Measurements from ENCODE around the gene PLXND1. TPM values are rescaled to one million over a fixed set of nuclear protein-coding genes. Genes with fewer than 3 reads are reported as not detected.
"Not testable (repeated sequence)": the region's sequence is repeated elsewhere in the genome, so short reads cannot be mapped to it uniquely, and the experiment has no call there.

PLXND1 gene
- total RNA-seq, 1 donor from 2014 or later = 29.5 TPM

DNA sequence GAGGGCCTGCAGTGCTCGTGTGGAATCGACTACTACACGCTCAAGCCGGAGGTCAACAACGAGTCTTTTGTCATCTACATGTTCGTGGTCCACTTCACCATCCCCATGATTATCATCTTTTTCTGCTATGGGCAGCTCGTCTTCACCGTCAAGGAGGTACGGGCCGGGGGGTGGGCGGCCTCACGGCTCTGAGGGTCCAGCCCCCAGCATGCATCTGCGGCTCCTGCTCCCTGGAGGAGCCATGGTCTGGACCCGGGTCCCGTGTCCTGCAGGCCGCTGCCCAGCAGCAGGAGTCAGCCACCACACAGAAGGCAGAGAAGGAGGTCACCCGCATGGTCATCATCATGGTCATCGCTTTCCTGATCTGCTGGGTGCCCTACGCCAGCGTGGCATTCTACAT, 74.2 kb downstream of the PLXND1 start:
- no peak for DNase-seq (ENCODE audit: low spot score)
- ATAC-seq = no peak

DNA sequence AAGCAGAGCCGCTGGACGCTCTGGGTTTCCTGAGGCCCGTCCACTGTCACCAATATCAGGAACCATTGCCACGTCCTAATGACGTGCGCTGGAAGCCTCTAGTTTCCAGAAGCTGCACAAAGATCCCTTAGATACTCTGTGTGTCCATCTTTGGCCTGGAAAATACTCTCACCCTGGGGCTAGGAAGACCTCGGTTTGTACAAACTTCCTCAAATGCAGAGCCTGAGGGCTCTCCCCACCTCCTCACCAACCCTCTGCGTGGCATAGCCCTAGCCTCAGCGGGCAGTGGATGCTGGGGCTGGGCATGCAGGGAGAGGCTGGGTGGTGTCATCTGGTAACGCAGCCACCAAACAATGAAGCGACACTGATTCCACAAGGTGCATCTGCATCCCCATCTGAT, 74.8 kb downstream of the PLXND1 start:
- ATAC-seq (no peak), DNase-seq (ENCODE audit: low spot score) (no peak)

DNA sequence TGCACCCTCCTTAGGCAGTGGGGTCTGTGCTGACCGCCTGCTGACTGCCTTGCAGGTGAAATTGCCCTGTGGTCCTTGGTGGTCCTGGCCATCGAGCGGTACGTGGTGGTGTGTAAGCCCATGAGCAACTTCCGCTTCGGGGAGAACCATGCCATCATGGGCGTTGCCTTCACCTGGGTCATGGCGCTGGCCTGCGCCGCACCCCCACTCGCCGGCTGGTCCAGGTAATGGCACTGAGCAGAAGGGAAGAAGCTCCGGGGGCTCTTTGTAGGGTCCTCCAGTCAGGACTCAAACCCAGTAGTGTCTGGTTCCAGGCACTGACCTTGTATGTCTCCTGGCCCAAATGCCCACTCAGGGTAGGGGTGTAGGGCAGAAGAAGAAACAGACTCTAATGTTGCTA, 75.7 kb downstream of the PLXND1 start:
- ATAC-seq (no peak), DNase-seq (ENCODE audit: low spot score) (no peak)

DNA sequence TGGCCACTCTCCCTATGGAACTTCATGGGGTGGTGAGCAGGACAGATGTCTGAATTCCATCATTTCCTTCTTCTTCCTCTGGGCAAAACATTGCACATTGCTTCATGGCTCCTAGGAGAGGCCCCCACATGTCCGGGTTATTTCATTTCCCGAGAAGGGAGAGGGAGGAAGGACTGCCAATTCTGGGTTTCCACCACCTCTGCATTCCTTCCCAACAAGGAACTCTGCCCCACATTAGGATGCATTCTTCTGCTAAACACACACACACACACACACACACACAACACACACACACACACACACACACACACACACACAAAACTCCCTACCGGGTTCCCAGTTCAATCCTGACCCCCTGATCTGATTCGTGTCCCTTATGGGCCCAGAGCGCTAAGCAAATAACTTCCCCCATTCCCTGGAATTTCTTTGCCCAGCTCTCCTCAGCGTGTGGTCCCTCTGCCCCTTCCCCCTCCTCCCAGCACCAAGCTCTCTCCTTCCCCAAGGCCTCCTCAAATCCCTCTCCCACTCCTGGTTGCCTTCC, 76.2 kb downstream of the PLXND1 start:
- ATAC-seq = no peak
- DNase-seq (ENCODE audit: low spot score) = no peak

DNA sequence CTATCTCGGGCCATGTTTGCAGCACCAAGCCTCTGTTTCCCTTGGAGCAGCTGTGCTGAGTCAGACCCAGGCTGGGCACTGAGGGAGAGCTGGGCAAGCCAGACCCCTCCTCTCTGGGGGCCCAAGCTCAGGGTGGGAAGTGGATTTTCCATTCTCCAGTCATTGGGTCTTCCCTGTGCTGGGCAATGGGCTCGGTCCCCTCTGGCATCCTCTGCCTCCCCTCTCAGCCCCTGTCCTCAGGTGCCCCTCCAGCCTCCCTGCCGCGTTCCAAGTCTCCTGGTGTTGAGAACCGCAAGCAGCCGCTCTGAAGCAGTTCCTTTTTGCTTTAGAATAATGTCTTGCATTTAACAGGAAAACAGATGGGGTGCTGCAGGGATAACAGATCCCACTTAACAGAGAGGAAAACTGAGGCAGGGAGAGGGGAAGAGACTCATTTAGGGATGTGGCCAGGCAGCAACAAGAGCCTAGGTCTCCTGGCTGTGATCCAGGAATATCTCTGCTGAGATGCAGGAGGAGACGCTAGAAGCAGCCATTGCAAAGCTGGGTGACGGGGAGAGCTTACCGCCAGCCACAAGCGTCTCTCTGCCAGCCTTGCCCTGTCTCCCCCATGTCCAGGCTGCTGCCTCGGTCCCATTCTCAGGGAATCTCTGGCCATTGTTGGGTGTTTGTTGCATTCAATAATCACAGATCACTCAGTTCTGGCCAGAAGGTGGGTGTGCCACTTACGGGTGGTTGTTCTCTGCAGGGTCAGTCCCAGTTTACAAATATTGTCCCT, 76.9 kb downstream of the PLXND1 start:
- no peak for ATAC-seq

DNA sequence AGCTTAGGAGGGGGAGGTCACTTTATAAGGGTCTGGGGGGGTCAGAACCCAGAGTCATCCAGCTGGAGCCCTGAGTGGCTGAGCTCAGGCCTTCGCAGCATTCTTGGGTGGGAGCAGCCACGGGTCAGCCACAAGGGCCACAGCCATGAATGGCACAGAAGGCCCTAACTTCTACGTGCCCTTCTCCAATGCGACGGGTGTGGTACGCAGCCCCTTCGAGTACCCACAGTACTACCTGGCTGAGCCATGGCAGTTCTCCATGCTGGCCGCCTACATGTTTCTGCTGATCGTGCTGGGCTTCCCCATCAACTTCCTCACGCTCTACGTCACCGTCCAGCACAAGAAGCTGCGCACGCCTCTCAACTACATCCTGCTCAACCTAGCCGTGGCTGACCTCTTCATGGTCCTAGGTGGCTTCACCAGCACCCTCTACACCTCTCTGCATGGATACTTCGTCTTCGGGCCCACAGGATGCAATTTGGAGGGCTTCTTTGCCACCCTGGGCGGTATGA, 77.8 kb downstream of the PLXND1 start, which contains the start of gene RHO:
Gene RHO (plus strand): TSS at position 51 of the 512 bp plus-strand sequence. CDS start 95 bp downstream, at position 146.
- ATAC-seq = no peak
- no peak for DNase-seq (ENCODE audit: low spot score)

More for the DNA sequence above, 76.9 kb downstream of the PLXND1 start:
- DNase-seq (ENCODE audit: low spot score) = no peak

DNA sequence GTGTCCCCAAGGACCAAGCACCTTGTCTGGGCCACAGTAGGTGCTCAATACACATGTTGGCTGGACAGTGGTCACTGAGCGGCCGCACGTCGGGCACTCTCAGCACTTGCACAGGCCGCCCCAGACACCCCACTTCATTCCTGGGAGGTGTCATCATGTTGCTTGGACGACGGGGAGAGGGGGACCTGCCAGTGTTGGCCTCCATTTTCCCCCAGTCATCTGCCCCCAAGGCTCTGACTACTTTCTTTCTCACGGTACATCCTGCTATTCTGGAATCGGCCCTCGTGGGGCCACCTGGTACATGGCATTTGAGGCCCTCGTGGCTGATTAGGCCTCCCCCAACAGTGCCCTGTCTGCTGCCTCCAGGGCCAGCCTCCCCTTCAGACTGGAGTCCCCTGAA, 79.2 kb downstream of the PLXND1 start:
- DNase-seq (ENCODE audit: low spot score) = no peak
- no peak for ATAC-seq

DNA sequence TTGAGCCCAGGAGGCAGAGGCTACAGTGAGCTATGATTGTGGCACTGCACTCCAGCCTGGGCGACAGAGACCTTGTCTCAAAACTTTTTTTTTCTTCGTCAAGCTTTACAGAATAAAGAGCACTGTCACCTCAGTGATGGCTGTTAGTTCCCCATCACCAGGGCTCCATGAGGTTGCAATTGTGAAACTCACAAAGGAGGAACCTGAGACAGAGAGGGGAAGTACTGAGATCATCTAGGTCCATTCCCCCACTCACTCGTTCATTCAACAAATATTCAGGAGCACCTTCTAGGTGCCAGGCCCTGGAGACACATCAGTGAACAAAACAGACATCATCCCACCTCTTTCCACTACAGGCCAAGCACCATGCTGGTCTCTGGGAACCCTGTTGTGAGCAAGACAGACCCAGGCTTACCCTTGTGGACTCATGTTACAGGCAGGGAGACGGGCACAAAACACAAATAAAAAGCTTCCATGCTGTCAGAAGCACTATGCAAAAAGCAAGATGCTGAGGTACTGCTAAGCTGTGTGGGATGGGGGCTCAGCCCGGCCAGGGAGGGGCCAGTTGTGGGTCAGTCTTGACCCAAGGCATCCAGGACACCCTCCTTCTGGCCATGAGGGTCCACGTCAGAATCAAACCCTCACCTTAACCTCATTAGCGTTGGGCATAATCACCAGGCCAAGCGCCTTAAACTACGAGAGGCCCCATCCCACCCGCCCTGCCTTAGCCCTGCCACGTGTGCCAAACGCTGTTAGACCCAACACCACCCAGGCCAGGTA, 80.2 kb downstream of the PLXND1 start:
- DNase-seq (ENCODE audit: low spot score) (no peak), ATAC-seq (peak; percentile 43)

DNA sequence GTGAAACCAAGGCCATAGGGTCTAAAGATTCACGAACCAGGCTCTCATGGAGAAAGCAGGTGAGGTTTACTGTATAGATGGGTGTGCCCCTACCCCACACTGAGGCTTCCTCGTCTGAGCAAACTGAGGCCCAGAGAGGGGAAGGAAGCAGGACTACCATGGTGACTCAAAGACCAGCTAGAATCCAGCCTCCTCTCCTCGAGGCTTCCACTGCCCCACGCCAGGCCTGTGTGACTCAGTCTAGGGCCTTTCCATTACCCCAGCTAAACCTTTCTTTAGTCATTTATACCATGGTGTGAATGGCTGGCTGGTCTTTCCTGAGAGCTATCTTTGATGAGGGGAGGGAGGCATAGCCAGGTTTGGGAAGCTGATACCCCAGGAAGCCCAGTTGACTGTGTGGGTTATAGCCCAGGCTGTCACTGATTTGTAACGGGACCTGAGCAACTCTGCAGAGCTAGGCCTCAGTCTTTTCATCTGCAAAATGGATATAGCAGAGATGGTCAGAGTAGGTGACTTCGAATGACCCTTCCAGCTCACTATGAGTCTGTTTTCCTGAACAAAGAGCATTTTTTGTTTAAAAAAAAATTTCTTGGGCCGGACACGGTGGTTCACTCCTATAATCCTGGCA, 81.0 kb downstream of the PLXND1 start:
- ATAC-seq (no peak), DNase-seq (ENCODE audit: low spot score) (no peak)

DNA sequence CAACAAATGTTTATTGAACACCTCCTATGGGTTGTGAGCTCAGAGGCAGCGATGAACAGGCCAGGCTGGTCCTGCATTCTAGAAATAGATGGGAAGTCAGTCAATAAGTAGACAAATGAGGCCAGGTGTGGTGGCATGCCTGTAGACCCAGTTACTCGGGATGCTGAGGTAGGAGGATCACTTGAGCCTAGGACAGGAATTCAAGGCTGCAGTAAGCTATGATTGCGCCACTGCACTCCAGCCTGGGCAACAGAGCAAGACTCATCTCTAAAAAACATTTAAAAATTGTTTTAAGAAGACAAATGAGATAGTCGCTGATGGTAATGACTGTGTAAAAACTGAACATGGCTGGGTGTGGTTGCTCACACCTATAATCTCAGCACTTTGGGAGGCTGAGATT, 82.4 kb downstream of the PLXND1 start:
- no peak for ATAC-seq

DNA sequence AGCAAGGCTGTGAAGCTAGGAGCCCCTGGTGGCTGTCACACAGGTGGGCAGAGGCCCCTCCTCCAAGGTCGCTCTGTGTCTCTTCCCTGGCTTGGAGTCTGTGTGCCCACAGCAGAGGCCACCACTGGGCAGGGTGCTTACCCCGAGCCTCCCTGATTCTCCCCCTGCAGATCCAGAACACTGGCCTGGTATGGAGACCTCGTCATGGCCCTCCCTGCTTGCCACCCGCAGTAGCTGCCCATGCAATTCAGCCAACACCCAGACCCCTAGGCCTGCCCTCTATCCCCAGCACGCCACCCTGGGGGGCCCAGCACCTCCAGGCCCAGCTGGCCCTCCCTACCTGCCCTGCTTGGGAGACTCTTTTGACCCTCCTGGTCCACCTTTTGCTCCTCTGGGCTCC, 83.5 kb downstream of the PLXND1 start:
- no peak for ATAC-seq
- no peak for DNase-seq (ENCODE audit: low spot score)

More for the DNA sequence above, 82.4 kb downstream of the PLXND1 start:
- no peak for DNase-seq (ENCODE audit: low spot score)

DNA sequence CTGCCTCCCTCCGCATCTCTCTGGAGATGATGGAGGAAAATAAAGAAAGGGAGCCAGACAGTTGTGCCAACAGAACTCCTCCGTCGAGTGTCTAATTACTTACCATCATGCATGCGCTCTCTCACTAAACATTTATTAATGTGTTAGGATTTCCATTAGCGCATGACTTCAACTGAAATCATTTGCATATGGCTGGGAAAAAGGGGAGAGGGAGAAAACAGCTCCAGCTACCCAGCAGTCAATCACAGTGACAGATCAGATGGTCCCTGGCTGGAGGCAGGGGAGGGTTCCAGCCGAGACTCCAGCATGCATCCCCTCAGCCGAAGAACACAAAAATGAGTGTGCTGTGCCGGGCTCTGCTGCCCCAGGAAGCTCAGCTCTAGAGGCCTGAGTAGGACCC, 84.9 kb downstream of the PLXND1 start:
- DNase-seq (ENCODE audit: low spot score) = no peak
- ATAC-seq = no peak

DNA sequence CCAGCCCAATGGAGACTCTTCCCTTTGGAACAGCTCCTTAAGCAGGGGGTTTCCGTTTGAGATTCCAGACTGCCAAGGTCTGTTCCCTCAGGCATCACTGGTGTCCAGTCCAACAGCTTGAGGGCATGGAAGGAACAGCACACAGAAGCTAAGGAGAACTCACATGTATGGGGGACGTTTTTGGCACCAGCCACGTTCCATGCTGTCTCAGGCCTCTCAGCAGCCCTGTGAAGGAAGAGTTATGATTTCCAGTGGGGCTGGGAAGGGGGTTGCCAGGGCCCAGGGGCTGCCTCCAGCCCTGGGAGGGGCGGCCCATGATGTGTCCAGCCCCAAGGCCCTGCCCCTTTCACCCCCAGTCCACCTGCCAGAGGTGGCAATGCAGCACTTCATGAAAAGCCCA, 85.5 kb downstream of the PLXND1 start:
- ATAC-seq = no peak
- no peak for DNase-seq (ENCODE audit: low spot score)

DNA sequence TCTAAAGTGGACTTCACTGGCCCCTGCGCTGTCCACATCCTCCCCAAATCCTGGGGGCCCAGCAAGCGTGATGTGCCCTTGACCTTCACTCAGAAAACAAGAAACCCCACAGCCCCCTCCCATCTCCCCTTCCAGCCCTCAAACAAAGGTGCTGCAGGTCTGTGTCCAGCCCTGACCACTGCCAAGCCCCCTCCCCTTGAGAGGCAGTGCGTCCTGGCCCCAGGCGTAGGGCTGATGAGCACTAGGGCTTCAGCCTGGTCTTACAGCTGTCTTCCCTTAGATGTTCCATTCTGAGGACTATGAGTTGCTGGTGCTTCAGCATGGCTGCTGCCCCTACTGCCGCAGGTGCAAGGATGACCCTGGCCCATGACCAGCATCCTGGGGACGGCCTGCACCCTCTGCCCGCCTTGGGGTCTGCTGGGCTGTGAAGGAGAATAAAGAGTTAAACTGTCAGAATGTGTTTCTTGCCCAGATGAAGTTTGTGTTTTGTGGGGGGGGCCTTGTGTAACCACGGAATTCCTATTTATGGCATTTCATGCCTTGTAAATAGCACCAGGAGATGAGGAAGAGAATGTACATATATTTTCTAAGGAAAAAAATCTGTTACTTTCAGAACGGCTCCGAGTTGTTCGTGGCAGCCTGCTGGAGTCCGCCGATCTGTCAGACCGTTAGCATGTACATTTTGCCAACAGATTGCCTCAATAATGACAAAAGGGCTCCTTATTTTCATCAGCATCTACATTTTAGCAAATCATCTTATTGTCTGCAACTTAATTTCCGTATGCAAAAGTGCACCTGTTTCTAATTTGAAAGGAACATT, 86.4 kb downstream of the PLXND1 start:
- no peak for DNase-seq (ENCODE audit: low spot score)

DNA sequence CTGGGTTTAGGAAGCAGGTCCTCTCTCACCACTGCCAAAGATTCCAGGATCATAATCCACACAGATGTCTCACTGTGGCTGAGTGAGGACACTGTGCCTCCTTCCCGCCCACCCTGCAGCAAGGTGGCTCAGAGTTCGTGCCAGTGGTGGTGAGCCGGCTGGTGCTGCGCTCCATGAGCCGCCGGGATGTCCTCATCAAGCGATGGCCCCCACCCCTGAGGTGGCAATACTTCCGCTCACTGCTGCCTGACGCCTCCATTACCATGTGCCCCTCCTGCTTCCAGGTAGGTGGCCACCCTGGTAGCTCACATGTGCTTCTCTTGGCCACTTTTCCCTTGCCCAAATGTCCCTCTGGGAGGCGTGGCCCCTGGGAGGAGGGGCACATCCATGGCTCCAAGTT, 87.0 kb downstream of the PLXND1 start:
- DNase-seq (ENCODE audit: low spot score) (no peak), ATAC-seq (no peak)

More for the DNA sequence above, 86.4 kb downstream of the PLXND1 start:
- ATAC-seq = no peak

DNA sequence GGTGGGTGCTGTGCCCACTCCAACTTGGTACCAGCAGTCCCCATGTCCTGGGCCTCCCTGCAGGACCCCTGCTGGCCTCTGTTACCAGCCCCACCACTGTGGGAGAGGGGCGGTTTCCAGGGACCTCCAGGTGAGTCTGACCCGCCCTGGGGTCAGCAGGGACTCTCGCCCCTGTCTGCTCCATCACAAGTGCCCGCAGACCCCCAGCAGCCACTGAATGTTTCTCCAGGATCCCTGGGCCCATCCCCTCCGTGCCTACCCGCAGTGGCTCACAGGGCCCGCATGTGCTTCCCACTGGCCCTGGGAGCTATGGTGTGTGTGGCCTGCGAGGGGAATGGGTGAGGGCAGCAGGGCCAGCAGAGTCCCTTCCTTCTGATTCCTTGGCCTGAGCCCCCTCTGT, 87.9 kb downstream of the PLXND1 start:
- no peak for ATAC-seq
- no peak for DNase-seq (ENCODE audit: low spot score)

DNA sequence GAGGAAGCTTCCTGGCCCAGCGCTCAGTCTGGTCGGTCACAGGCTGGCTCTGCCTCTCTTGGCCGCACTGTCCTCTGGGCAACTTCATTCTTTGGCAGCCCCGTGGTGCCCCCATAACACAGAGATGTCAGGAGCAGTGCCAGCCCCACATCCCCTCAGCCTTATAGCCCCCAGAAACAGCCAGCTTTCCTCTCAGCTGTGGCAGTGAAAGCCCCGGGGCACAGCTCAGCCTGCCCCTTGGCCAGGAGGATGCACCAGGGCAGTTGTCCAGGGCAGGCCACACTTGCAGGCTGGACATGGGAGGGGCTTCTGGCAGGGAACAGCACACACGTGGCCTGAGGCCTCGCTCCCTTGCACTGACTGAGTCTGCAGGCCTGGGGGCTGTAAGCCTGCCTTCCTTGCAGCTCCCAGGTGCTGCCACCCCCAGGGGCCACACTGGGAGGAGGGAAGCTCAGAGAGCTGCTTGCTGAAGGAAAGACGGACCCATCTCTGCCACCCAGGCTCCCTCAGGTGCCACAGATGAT, 88.4 kb downstream of the PLXND1 start:
- ATAC-seq (no peak), DNase-seq (ENCODE audit: low spot score) (no peak)

DNA sequence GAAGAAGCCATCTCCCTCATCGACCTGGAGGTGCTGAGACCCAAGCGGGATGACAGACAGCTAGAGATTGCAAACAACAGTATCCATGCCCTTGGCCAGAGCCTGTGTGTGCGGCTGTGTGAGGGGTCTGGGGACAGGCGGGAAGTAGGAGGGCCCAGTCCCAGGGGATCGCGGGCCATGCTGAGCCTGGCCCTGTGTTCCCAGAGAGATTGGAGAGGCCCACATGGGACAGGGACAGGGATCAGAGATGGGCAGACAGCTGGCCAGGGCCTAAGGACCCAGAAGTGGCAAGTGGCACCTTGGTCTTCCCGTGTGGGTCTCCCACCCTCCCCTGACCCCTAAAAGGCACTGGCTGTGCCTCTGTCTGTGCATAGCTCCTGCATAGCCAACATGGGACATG, 89.0 kb downstream of the PLXND1 start:
- DNase-seq (ENCODE audit: low spot score) = no peak
- ATAC-seq = no peak

DNA sequence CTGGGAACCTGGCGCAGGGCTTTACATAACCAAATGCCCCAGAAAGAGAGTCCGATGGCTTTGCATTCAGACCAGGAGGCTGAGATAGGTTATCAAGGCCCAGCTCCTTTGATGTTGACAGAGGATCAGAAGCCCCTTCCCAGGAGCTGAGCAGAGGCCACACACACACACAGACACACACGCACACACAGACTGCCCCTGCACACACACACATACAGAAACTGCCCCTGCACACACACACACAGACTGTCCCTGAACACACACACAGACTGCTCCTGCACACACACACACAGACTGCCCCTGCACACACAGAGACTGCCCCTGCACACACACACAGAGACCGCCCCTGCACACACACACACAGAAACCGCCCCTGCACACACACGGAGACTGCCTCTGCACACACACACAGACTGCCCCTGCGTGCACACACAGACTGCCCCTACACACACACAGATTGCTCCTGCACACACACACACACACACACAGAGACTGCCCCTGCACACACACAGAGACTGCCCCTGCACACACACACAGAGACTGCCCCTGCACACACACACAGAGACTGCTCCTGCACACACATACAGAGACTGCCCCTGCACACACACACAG, 90.5 kb downstream of the PLXND1 start:
- DNase-seq (ENCODE audit: low spot score); ATAC-seq: not testable (repeated sequence)

Data from left lobe of liver (tissue), 2 donors.